ENCODE measurements around the gene ORC6.

Gene ORC6

GRCh38 chr16:46712911-46713310 lies 23.5 kb downstream of the ORC6 start:
- no peaks in the 10 kb centered on the region for H3K36me3 ChIP-seq (ENCODE audit: control insufficient read depth in 4 of 4, insufficient read depth in 4 of 4, low read length in 3 of 4)
- no CpG with 5 or more reads among the region's 3 CpGs for whole genome bisulfite sequencing (ENCODE audit: insufficient coverage)
- peak in 2 of 3 donors; percentile 50 to 60 for DNase-seq
- peak overlapping the region in 1 of 7 experiments; percentile 23 for H3K4me3 ChIP-seq (ENCODE audit: control insufficient read depth in 1 of 7, extremely low read depth in 1 of 7, insufficient read depth in 4 of 7, low read depth in 2 of 7, low read length in 6 of 7)
- H3K27ac ChIP-seq (ENCODE audit: insufficient read depth in 1 of 2, low read depth in 1 of 2, low read length in 2 of 2, poor library complexity in 1 of 2, severe bottlenecking in 2 of 2) = no peak overlapping the region
- H3K27me3 ChIP-seq (replicated peaks in 2 of 5; ENCODE audit: control insufficient read depth in 4 of 5, insufficient read depth in 5 of 5, low read length in 4 of 5) = no peaks in the 10 kb centered on the region
- CTCF ChIA-PET = no interaction called here
- POLR2A ChIA-PET = no interaction called here
- H3K9me3 ChIP-seq (ENCODE audit: control extremely low read depth in 1 of 5, control insufficient read depth in 4 of 5, insufficient read depth in 2 of 5, low read depth in 1 of 5, low read length in 4 of 5) = no peaks in the 10 kb centered on the region
- H3K4me1 ChIP-seq (ENCODE audit: control extremely low read depth in 1 of 4, control insufficient read depth in 4 of 4, insufficient read depth in 4 of 4, low read length in 3 of 4) = peaks cover 2 to 37% (median 18%) of the 10 kb centered on the region in 4 experiments

GRCh38 chr16:46713634-46714033 lies 24.2 kb downstream of the ORC6 start:
- WGBS (ENCODE audit: insufficient coverage) = 75% methylated on average over 3 of the region's 3 CpGs
- no peaks in the 10 kb centered on the region for H3K9me3 ChIP-seq (ENCODE audit: control extremely low read depth in 1 of 5, control insufficient read depth in 4 of 5, insufficient read depth in 2 of 5, low read depth in 1 of 5, low read length in 4 of 5)
- no peak overlapping the region for H3K4me3 ChIP-seq (ENCODE audit: control insufficient read depth in 1 of 7, extremely low read depth in 1 of 7, insufficient read depth in 4 of 7, low read depth in 2 of 7, low read length in 6 of 7)
- peaks cover 2 to 37% (median 18%) of the 10 kb centered on the region in 4 experiments for H3K4me1 ChIP-seq (ENCODE audit: control extremely low read depth in 1 of 4, control insufficient read depth in 4 of 4, insufficient read depth in 4 of 4, low read length in 3 of 4)
- POLR2A ChIA-PET = no interaction called here
- no peak overlapping the region for H3K27ac ChIP-seq (ENCODE audit: insufficient read depth in 1 of 2, low read depth in 1 of 2, low read length in 2 of 2, poor library complexity in 1 of 2, severe bottlenecking in 2 of 2)
- CTCF ChIA-PET = no interaction called here
- H3K36me3 ChIP-seq (ENCODE audit: control insufficient read depth in 4 of 4, insufficient read depth in 4 of 4, low read length in 3 of 4) = no peaks in the 10 kb centered on the region
- no peaks in the 10 kb centered on the region for H3K27me3 ChIP-seq (replicated peaks in 2 of 5; ENCODE audit: control insufficient read depth in 4 of 5, insufficient read depth in 5 of 5, low read length in 4 of 5)
- DNase-seq = no peak

DNA sequence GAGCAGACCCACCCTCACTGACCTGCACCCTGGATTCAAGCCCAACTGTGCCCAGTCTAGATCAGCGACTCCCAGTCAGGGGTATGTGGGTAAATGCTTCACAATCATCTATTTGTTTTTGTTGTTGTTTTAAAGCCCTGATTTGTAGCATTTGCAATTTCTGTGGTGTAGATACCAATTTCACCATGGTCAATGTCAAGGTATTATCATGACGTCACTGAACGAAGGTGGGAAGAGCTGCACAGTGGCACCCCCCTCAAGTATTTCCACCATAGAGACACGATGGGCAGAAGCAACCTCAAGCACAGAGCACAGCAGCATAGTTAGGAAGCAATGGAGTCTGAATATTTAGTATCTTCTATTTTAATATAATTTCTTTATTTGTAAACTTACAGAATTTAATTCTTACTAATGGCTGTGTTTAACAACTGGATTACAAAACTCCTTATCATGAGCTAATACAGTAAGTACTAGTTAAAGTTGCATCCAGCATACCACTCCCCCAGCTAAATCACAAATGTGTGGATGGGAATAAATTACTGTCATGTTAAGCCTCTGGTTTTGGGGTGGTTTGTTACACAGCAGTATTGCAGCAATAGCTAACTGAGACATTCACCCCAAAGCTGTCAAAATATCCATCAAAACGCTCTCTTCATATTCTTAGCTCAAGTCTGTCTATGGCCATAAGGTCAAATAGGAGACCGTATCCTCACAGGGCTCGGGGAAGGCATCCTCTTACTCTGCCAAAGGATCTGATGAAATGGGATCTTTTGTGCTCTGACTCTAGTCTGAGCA lies 25.5 kb downstream of the ORC6 start:
- POLR2A ChIA-PET = interaction anchor here (0.8 kb wide), 1 partner anchor 116 kb away, joined by 3 read pairs; the partner anchor contains the start of gene C16orf87

DNA sequence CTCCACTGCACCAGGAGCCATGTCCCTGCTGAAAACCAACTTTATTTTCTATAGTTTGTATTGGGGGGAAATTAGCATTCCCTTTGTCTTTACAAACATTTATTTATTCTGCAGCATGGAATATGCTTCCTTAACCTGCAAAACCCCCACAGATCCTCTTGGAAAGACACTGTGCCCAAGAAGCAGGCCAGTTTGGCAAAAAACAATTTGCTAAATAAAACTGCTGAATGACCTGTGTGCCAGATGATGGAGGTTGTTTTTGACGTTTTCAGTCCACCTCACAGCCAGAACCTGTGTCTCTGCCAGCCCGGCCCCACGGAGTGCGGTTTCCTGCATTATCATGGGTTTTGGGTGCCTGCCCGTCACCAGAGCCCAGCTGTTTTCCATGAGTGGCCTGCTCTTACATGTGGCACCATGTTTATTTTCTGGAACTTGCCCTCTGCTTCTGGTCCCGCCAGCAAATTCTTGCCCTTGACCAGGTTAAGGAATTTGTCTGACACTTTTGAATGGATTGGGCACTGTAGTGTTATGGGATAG lies 26.4 kb downstream of the ORC6 start:
- Histone ChIP-seq H3K4me3 (ENCODE audit: control insufficient read depth in 1 of 7, extremely low read depth in 1 of 7, insufficient read depth in 4 of 7, low read depth in 2 of 7, low read length in 6 of 7) (peak overlapping the region in 1 of 7 experiments; percentile 1), H3K27ac (ENCODE audit: insufficient read depth in 1 of 2, low read depth in 1 of 2, low read length in 2 of 2, poor library complexity in 1 of 2, severe bottlenecking in 2 of 2) (no peak overlapping the region), H3K9me3 (ENCODE audit: control extremely low read depth in 1 of 5, control insufficient read depth in 4 of 5, insufficient read depth in 2 of 5, low read depth in 1 of 5, low read length in 4 of 5) (no peaks in the 10 kb centered on the region), H3K36me3 (ENCODE audit: control insufficient read depth in 4 of 4, insufficient read depth in 4 of 4, low read length in 3 of 4) (no peaks in the 10 kb centered on the region), H3K27me3 (replicated peaks in 2 of 5; ENCODE audit: control insufficient read depth in 4 of 5, insufficient read depth in 5 of 5, low read length in 4 of 5) (no peaks in the 10 kb centered on the region), H3K4me1 (ENCODE audit: control extremely low read depth in 1 of 4, control insufficient read depth in 4 of 4, insufficient read depth in 4 of 4, low read length in 3 of 4) (peaks cover 2 to 37% (median 17%) of the 10 kb centered on the region in 4 experiments)
- DNase-seq = peak; percentile 38 to 82 (median 62)
- ChIA-PET CTCF (no interaction called here), POLR2A (no interaction called here)
- 10% methylated on average over 5 of the region's 6 CpGs for WGBS (ENCODE audit: insufficient coverage)

More for the DNA sequence above, 25.5 kb downstream of the ORC6 start:
- WGBS (ENCODE audit: insufficient coverage) = 98% methylated on average over 4 of the region's 7 CpGs
- Histone ChIP-seq H3K27me3 (replicated peaks in 2 of 5; ENCODE audit: control insufficient read depth in 4 of 5, insufficient read depth in 5 of 5, low read length in 4 of 5) (no peaks in the 10 kb centered on the region), H3K9me3 (ENCODE audit: control extremely low read depth in 1 of 5, control insufficient read depth in 4 of 5, insufficient read depth in 2 of 5, low read depth in 1 of 5, low read length in 4 of 5) (no peaks in the 10 kb centered on the region), H3K36me3 (ENCODE audit: control insufficient read depth in 4 of 4, insufficient read depth in 4 of 4, low read length in 3 of 4) (no peaks in the 10 kb centered on the region), H3K4me1 (ENCODE audit: control extremely low read depth in 1 of 4, control insufficient read depth in 4 of 4, insufficient read depth in 4 of 4, low read length in 3 of 4) (peaks cover 2 to 37% (median 17%) of the 10 kb centered on the region in 4 experiments), H3K4me3 (ENCODE audit: control insufficient read depth in 1 of 7, extremely low read depth in 1 of 7, insufficient read depth in 4 of 7, low read depth in 2 of 7, low read length in 6 of 7) (no peak overlapping the region), H3K27ac (ENCODE audit: insufficient read depth in 1 of 2, low read depth in 1 of 2, low read length in 2 of 2, poor library complexity in 1 of 2, severe bottlenecking in 2 of 2) (no peak overlapping the region)
- CTCF ChIA-PET = interaction anchor here (0.9 kb wide), 2 partner anchors 25 to 28 kb away, joined by 3 to 5 read pairs; partner anchors contain the start of gene ORC6
- DNase-seq = no peak

GRCh38 chr16:46717692-46718091 lies 28.2 kb downstream of the ORC6 start:
- no peak for DNase-seq
- 95% methylated on average over 2 of the region's 2 CpGs for WGBS (ENCODE audit: insufficient coverage)
- ChIA-PET POLR2A (no interaction called here), CTCF (no interaction called here)
- Histone ChIP-seq H3K27ac (ENCODE audit: insufficient read depth in 1 of 2, low read depth in 1 of 2, low read length in 2 of 2, poor library complexity in 1 of 2, severe bottlenecking in 2 of 2) (no peak overlapping the region), H3K27me3 (replicated peaks in 2 of 5; ENCODE audit: control insufficient read depth in 4 of 5, insufficient read depth in 5 of 5, low read length in 4 of 5) (no peaks in the 10 kb centered on the region), H3K9me3 (ENCODE audit: control extremely low read depth in 1 of 5, control insufficient read depth in 4 of 5, insufficient read depth in 2 of 5, low read depth in 1 of 5, low read length in 4 of 5) (no peaks in the 10 kb centered on the region), H3K4me1 (ENCODE audit: control extremely low read depth in 1 of 4, control insufficient read depth in 4 of 4, insufficient read depth in 4 of 4, low read length in 3 of 4) (peaks cover 2 to 29% (median 12%) of the 10 kb centered on the region in 4 experiments), H3K4me3 (ENCODE audit: control insufficient read depth in 1 of 7, extremely low read depth in 1 of 7, insufficient read depth in 4 of 7, low read depth in 2 of 7, low read length in 6 of 7) (no peak overlapping the region), H3K36me3 (ENCODE audit: control insufficient read depth in 4 of 4, insufficient read depth in 4 of 4, low read length in 3 of 4) (no peaks in the 10 kb centered on the region)

- Histone ChIP-seq H3K9me3 (ENCODE audit: control extremely low read depth in 1 of 5, control insufficient read depth in 4 of 5, insufficient read depth in 2 of 5, low read depth in 1 of 5, low read length in 4 of 5) (no peaks in the 10 kb centered on the region), H3K4me1 (ENCODE audit: control extremely low read depth in 1 of 4, control insufficient read depth in 4 of 4, insufficient read depth in 4 of 4, low read length in 3 of 4) (peaks cover 0 to 25% (median 7%) of the 10 kb centered on the region in 4 experiments), H3K36me3 (ENCODE audit: control insufficient read depth in 4 of 4, insufficient read depth in 4 of 4, low read length in 3 of 4) (no peaks in the 10 kb centered on the region), H3K4me3 (ENCODE audit: control insufficient read depth in 1 of 7, extremely low read depth in 1 of 7, insufficient read depth in 4 of 7, low read depth in 2 of 7, low read length in 6 of 7) (no peak overlapping the region), H3K27me3 (replicated peaks in 2 of 5; ENCODE audit: control insufficient read depth in 4 of 5, insufficient read depth in 5 of 5, low read length in 4 of 5) (no peaks in the 10 kb centered on the region), H3K27ac (ENCODE audit: insufficient read depth in 1 of 2, low read depth in 1 of 2, low read length in 2 of 2, poor library complexity in 1 of 2, severe bottlenecking in 2 of 2) (no peak overlapping the region)
- DNase-seq = no peak
- WGBS (ENCODE audit: insufficient coverage) = 98% methylated on average over 6 of the region's 8 CpGs
- CTCF ChIA-PET = no interaction called here
- POLR2A ChIA-PET = no interaction called here
Measured at GRCh38 chr16:46718214-46718613, 28.8 kb downstream of the ORC6 start.

DNA sequence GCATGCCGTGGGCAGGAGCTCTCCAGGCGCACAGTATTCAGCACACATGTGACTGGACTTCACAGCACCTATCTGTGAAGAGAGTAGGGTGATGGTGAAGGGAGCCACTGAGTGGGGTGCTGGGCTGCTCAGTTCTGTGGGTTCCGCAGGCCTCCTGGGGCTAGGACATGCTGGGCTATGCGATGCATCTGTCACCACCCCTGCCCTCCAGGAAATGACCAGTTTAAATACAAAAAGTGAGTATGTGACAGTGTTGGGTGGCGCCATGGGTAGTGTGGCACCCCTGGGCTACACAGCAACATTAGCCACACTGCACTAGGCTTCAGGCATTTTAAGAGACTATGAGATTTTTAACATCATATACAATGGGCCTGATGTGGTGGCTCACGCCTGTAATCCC lies 30.1 kb downstream of the ORC6 start:
- H3K4me1 ChIP-seq (ENCODE audit: control extremely low read depth in 1 of 4, control insufficient read depth in 4 of 4, insufficient read depth in 4 of 4, low read length in 3 of 4) = peaks cover 0 to 14% (median 2%) of the 10 kb centered on the region in 4 experiments
- CTCF ChIA-PET = no interaction called here

More for the DNA sequence above, 30.1 kb downstream of the ORC6 start:
- DNase-seq = no peak
- no peak overlapping the region for H3K4me3 ChIP-seq (ENCODE audit: control insufficient read depth in 1 of 7, extremely low read depth in 1 of 7, insufficient read depth in 4 of 7, low read depth in 2 of 7, low read length in 6 of 7)
- no peak overlapping the region for H3K27ac ChIP-seq (ENCODE audit: insufficient read depth in 1 of 2, low read depth in 1 of 2, low read length in 2 of 2, poor library complexity in 1 of 2, severe bottlenecking in 2 of 2)
- H3K27me3 ChIP-seq (replicated peaks in 2 of 5; ENCODE audit: control insufficient read depth in 4 of 5, insufficient read depth in 5 of 5, low read length in 4 of 5) = no peaks in the 10 kb centered on the region
- 100% methylated on average over 2 of the region's 6 CpGs for WGBS (ENCODE audit: insufficient coverage)
- POLR2A ChIA-PET = no interaction called here
- no peaks in the 10 kb centered on the region for H3K9me3 ChIP-seq (ENCODE audit: control extremely low read depth in 1 of 5, control insufficient read depth in 4 of 5, insufficient read depth in 2 of 5, low read depth in 1 of 5, low read length in 4 of 5)
- H3K36me3 ChIP-seq (ENCODE audit: control insufficient read depth in 4 of 4, insufficient read depth in 4 of 4, low read length in 3 of 4) = no peaks in the 10 kb centered on the region
